Neuron (in vitro differentiated cells): ENCODE data around the gene AFF4.

Experiments used
- H2AFZ ChIP-seq: one replicate; pipeline ENCODE4 v1.6.1; 2013; ENCODE audit warnings: low read depth, mild to moderate bottlenecking, inconsistent platforms, low read length, moderate library complexity
- H3K27me3 ChIP-seq: one replicate; pipeline ENCODE4 v1.6.1; 2013; ENCODE audit warnings: low read length; ENCODE audit not compliant: insufficient read depth
- H3K36me3 ChIP-seq: one replicate; pipeline ENCODE4 v1.6.1; 2013; ENCODE audit warnings: low read length; ENCODE audit not compliant: insufficient read depth
- H3K4me1 ChIP-seq: one replicate; pipeline ENCODE4 v1.6.1; 2013; ENCODE audit warnings: low read length; ENCODE audit not compliant: insufficient read depth
- H3K4me3 ChIP-seq: 2 replicates; pipeline ENCODE4 v1.5.1; 2013; ENCODE audit warnings: mild to moderate bottlenecking, low read length, moderate library complexity
- H3K9me3 ChIP-seq: one replicate; pipeline ENCODE4 v1.6.1; 2013; ENCODE audit warnings: low read length

Gene AFF4

GRCh38 chr5:132831095-132831860, 132.2 kb downstream of the AFF4 start:
- Histone ChIP-seq H3K4me1 (no peaks in the 10 kb centered on the region), H3K36me3 (no peaks in the 10 kb centered on the region), H3K27me3 (peaks cover 65% of the 10 kb centered on the region), H3K9me3 (no peaks in the 10 kb centered on the region), H2AFZ (no peak overlapping the region), H3K4me3 (no peak overlapping the region)

- H3K36me3 ChIP-seq = no peaks in the 10 kb centered on the region
- H3K9me3 ChIP-seq = no peaks in the 10 kb centered on the region
- H3K27me3 ChIP-seq = peaks cover 64% of the 10 kb centered on the region
- no peaks in the 10 kb centered on the region for H3K4me1 ChIP-seq
- H2AFZ ChIP-seq = peak within 1 kb of the TSS; percentile 84
- peak within 1 kb of the TSS; percentile 45 for H3K4me3 ChIP-seq
Measured at GRCh38 chr5:132830436-132831094, 132.9 kb downstream of the AFF4 start, which contains the start of gene SHROOM1. TSS of gene SHROOM1 (minus strand) at chr5:132830647. CDS start at chr5:132826140, 4,507 bp downstream.

- Histone ChIP-seq H3K9me3 (no peaks in the 10 kb centered on the region), H3K36me3 (no peaks in the 10 kb centered on the region), H3K4me1 (no peaks in the 10 kb centered on the region), H3K27me3 (peaks cover 64% of the 10 kb centered on the region), H2AFZ (peak overlapping the region; percentile 84), H3K4me3 (peak overlapping the region; percentile 45)
Measured at GRCh38 chr5:132829742-132830435, 133.5 kb downstream of the AFF4 start.

- Histone ChIP-seq H3K9me3 (no peaks in the 10 kb centered on the region), H3K36me3 (no peaks in the 10 kb centered on the region), H3K4me3 (no peak overlapping the region), H2AFZ (no peak overlapping the region), H3K27me3 (peaks cover 61% of the 10 kb centered on the region), H3K4me1 (no peaks in the 10 kb centered on the region)
Measured at GRCh38 chr5:132828846-132829494, 134.5 kb downstream of the AFF4 start.

- Histone ChIP-seq H3K4me3 (no peak overlapping the region), H3K9me3 (no peaks in the 10 kb centered on the region), H3K4me1 (no peaks in the 10 kb centered on the region), H2AFZ (no peak overlapping the region), H3K27me3 (peaks cover 60% of the 10 kb centered on the region), H3K36me3 (no peaks in the 10 kb centered on the region)
Measured at GRCh38 chr5:132827943-132828673, 135.3 kb downstream of the AFF4 start.

- Histone ChIP-seq H3K27me3 (peaks cover 56% of the 10 kb centered on the region), H3K9me3 (no peaks in the 10 kb centered on the region)
Measured at GRCh38 chr5:132826424-132827082, 136.9 kb downstream of the AFF4 start.

GRCh38 chr5:132825834-132826391, 137.5 kb downstream of the AFF4 start:
- H3K4me3 ChIP-seq = no peak overlapping the region
- H3K27me3 ChIP-seq = peaks cover 49% of the 10 kb centered on the region
- H3K4me1 ChIP-seq = peaks cover 3% of the 10 kb centered on the region
- H3K9me3 ChIP-seq = no peaks in the 10 kb centered on the region
- no peak overlapping the region for H2AFZ ChIP-seq
- no peaks in the 10 kb centered on the region for H3K36me3 ChIP-seq

More at GRCh38 chr5:132826424-132827082, 136.9 kb downstream of the AFF4 start:
- H2AFZ ChIP-seq = no peak overlapping the region
- no peaks in the 10 kb centered on the region for H3K4me1 ChIP-seq
- no peak overlapping the region for H3K4me3 ChIP-seq
- no peaks in the 10 kb centered on the region for H3K36me3 ChIP-seq
